Activated CD4-positive, alpha-beta T cell treated with anti-CD3 and anti-CD28 coated beads, Interleukin-2, amount 10 ng/mL, durations not matched to agents 24 days and 14 days (primary cell): ENCODE measurements around the gene BLVRB. TPM values are rescaled to one million over a fixed set of nuclear protein-coding genes. Genes with fewer than 3 reads are reported as not detected.
"Not testable (repeated sequence)": the region's sequence is repeated elsewhere in the genome, so short reads cannot be mapped to it uniquely, and the experiment has no call there.

ENCODE experiments used
- DNase-seq: peaks from one replicate; pipeline ENCODE4 v3.0.0; 2022
- H3K27ac Mint-ChIP-seq: one replicate; pipeline ENCODE4 v1.8.0; 2022; ENCODE audit warnings: mild to moderate bottlenecking, mixed read lengths
- H3K27me3 Mint-ChIP-seq: one replicate; pipeline ENCODE4 v1.8.0; 2022; ENCODE audit warnings: mixed read lengths
- H3K36me3 Mint-ChIP-seq: one replicate; pipeline ENCODE4 v1.8.0; 2022; ENCODE audit warnings: low read depth, mild to moderate bottlenecking, mixed read lengths
- H3K4me1 Mint-ChIP-seq: one replicate; pipeline ENCODE4 v1.8.0; 2021; ENCODE audit warnings: mixed read lengths
- H3K4me3 Mint-ChIP-seq: one replicate; pipeline ENCODE4 v1.8.0; 2022; ENCODE audit warnings: mild to moderate bottlenecking, moderate library complexity, mixed read lengths
- H3K9me3 Mint-ChIP-seq: one replicate; pipeline ENCODE4 v1.8.0; 2021; ENCODE audit warnings: mixed read lengths
- intact Hi-C: fragments of 100-400 bp; cut with micrococcal nuclease; formaldehyde crosslinking; loops from one replicate; pipeline ENCODE4 v1.15.1; 2023
- total RNA-seq: library from RNA; stranded (reverse); gene quantifications from 2 replicates; pipeline ENCODE4 v1.2.3, GENCODE V29; 2022

Gene BLVRB
- total RNA-seq, 1 donor from 2014 or later: 10.6 TPM

DNA sequence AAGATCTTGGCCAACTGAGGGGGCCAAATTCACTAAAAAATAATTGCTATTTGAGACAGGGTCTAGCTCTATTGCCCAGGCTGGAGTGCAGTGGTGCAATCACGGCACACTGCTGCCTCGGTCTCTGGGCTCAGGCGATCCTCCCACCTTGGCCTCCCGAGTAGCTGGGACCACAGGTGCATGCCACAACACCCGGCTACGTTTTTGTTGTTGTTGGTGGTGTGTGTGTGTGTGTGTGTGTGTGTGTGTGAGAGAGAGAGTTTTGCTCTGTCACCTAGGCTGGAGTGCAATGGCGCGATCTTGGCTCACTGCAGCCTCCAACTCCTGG, 57.0 kb downstream of the BLVRB start:
- H3K4me3 Mint-ChIP-seq, H3K27me3 Mint-ChIP-seq, H3K36me3 Mint-ChIP-seq, H3K27ac Mint-ChIP-seq, intact Hi-C loops, DNase-seq, H3K9me3 Mint-ChIP-seq: not testable (repeated sequence)
- peaks cover 14% of the 10 kb centered on the region for H3K4me1 Mint-ChIP-seq

DNA sequence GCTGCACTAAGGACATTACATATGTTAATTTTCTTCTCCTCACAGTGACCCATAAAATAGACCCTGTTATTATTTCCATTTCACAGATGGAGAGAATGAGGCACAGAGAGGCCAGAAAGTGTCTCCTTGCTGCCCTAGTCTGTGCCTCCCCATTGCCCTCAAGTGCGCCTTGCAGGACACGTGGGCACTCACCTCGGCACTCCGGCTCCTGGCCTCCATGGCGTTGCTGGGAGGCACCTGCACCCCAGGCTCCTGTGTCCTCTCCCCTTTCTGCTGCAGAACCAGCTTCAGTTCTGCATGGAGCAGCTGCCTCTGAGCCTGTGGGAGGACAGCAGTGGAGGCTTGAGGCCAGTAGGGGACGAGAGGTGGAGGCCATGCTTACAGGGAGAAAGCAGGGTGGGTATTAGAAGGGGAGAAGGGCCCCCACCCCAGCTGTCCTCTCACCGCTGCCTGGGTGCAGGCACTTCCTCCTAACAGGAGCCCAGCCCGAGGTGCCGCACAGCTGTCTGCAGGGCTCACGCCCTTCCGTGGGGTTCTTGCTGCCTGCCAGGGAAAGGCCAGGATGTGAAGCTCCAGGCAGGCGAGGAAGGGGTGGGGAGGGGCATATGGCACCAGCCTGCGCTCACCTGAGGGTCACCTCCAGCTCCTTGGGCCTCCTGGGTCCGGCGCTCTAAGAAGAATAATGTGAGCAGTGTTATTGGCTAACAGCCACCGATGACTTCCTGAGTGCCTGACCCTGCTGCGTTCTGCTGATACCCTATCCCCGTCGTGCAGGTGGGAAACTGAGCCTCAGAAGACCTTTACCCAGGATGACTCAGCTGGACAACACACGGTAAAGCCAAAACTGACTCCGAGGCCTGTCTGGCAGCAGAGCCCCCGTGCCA, 57.6 kb downstream of the BLVRB start:
- H3K4me3 Mint-ChIP-seq: no peak overlapping the region
- H3K36me3 Mint-ChIP-seq: no peaks in the 10 kb centered on the region
- H3K9me3 Mint-ChIP-seq: no peaks in the 10 kb centered on the region
- peaks cover 16% of the 10 kb centered on the region for H3K4me1 Mint-ChIP-seq
- H3K27ac Mint-ChIP-seq: no peak overlapping the region
- no peak for DNase-seq
- intact Hi-C loops: no loop called here
- no peaks in the 10 kb centered on the region for H3K27me3 Mint-ChIP-seq

DNA sequence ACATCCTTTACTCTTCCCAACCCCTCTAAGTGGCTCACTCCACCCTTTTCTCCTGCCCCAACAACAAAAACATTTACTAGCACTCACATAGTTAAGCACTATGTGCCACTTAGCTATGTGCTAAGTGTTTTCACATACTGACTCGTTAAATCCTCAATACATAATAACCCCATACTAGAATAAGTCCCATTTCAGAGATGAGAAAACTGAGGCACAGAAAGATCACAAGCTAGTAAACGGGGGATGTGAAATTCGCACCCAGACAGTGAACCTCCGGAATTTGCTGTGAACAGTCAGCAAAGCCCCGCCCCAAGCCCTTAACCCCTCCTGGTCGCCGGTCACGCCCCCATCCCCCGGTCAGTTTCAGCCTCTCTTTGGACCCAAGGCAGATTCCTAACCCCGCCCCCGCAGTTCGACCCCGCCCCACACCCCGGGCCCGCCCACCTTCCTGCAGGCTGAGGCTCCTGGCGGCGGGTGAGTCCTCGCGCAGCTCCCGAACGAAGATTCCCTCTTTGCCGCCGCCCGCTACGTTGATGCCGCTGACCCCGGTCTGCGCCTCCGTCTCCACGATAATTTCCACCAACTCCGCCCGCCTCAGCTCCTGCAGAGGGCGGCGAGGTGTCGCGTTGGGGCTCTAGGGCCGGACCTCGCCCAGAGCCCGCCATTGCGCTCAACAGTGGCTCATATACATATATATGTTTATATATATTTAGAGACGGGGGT, 62.1 kb downstream of the BLVRB start:
- no peaks in the 10 kb centered on the region for H3K9me3 Mint-ChIP-seq
- peak; percentile 95 for DNase-seq
- peaks cover 3% of the 10 kb centered on the region for H3K27me3 Mint-ChIP-seq
- H3K36me3 Mint-ChIP-seq: no peaks in the 10 kb centered on the region
- peak overlapping the region; percentile 80 for H3K27ac Mint-ChIP-seq
- intact Hi-C loops: no loop called here
- H3K4me1 Mint-ChIP-seq: peaks cover 23% of the 10 kb centered on the region
- H3K4me3 Mint-ChIP-seq: peak overlapping the region; percentile 88

- intact Hi-C loops: no loop called here
- H3K9me3 Mint-ChIP-seq: no peaks in the 10 kb centered on the region
- no peak overlapping the region for H3K4me3 Mint-ChIP-seq
- peaks cover 3% of the 10 kb centered on the region for H3K27me3 Mint-ChIP-seq
- H3K4me1 Mint-ChIP-seq: peaks cover 16% of the 10 kb centered on the region
- no peaks in the 10 kb centered on the region for H3K36me3 Mint-ChIP-seq
- DNase-seq: no peak
- H3K27ac Mint-ChIP-seq: no peak overlapping the region
These were observed 65.0 kb downstream of the BLVRB start for GRCh38 chr19:40400559-40400958.

DNA sequence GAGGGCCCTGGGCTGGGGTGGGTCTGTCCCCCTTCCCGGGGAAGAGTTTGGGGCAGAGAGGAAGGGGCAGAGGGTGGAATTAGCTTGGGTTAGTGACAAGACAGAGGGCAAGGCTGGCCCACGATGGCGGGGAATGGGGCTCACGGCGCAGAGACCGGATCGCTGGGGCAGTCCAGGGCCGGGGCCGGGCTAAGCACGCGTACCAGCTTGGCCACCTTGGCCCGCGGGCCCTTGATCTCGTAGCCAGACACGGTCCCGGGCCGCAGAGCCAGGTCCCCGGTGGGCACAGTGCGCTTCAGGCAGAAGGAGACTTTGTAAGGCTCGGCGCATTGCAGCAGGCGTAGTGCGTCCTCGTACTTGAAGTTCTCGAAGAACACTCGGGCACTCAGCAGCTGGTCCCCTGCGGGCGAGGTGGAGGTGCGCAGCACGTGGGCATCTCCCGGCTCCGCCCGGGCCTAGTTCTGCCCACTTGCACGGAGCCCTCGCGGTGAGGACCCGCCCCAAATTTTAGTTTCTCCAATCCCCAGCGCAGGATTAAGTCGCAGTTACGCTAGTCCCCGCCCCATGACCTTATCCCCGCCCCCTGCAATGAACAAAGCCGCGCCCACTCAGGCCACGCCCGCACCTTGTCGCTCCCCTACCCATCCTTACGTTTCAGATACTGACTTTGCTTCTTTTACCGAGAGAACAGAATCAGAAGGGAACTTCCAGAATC, 67.0 kb downstream of the BLVRB start:
- H3K9me3 Mint-ChIP-seq: no peaks in the 10 kb centered on the region
- H3K4me1 Mint-ChIP-seq: peaks cover 11% of the 10 kb centered on the region
- no peak overlapping the region for H3K27ac Mint-ChIP-seq
- H3K36me3 Mint-ChIP-seq: no peaks in the 10 kb centered on the region
- H3K4me3 Mint-ChIP-seq: peak overlapping the region; percentile 26
- H3K27me3 Mint-ChIP-seq: peaks cover 3% of the 10 kb centered on the region
- DNase-seq: peak; percentile 86
- intact Hi-C loops: no loop called here

Other genes starting within 250 kb of the BLVRB start
- not detected in 2 replicates for gene TTC9B, start 247.4 kb downstream of the BLVRB start, total RNA-seq
- gene CCNP, start 239.1 kb downstream of the BLVRB start, total RNA-seq: 0.19 and 0.28 TPM in 2 replicates
- 160 and 163 TPM in 2 replicates for gene AKT2, start 180.4 kb downstream of the BLVRB start, total RNA-seq
- gene C19orf47, start 117.3 kb downstream of the BLVRB start, total RNA-seq: 24.4 and 28.9 TPM in 2 replicates
- gene PLD3, start 117.0 kb downstream of the BLVRB start, total RNA-seq: 49.4 and 52.2 TPM in 2 replicates
- gene HIPK4, start 75.6 kb downstream of the BLVRB start, total RNA-seq: not detected in 2 replicates
- gene PRX, start 52.4 kb downstream of the BLVRB start, total RNA-seq: 0.84 and 0.90 TPM in 2 replicates
- gene SERTAD1, start 39.8 kb downstream of the BLVRB start, total RNA-seq: 19.3 and 20.8 TPM in 2 replicates
- gene SERTAD3, start 21.4 kb downstream of the BLVRB start, total RNA-seq: 10.8 and 12.5 TPM in 2 replicates
- gene SPTBN4, start 1.3 kb upstream of the BLVRB start, total RNA-seq: 0.36 and 0.51 TPM in 2 replicates
- 111 and 113 TPM in 2 replicates for gene SHKBP1, start 111.1 kb upstream of the BLVRB start, total RNA-seq
- gene LTBP4, start 135.6 kb upstream of the BLVRB start, total RNA-seq: 123 and 126 TPM in 2 replicates
- gene NUMBL, start 224.9 kb upstream of the BLVRB start, total RNA-seq: 18.9 and 24.2 TPM in 2 replicates